ENCODE measurements around the gene LARGE2.

Gene LARGE2

GRCh38 chr11:45939836-45940235 is 17.4 kb downstream of the LARGE2 start:
- no peak for TF ChIP-seq POLR2AphosphoS5 (IDR thresholded peaks at IDR 0.05; ENCODE audit: low read depth, low read length)
- TF ChIP-seq FOXP2 (optimal IDR thresholded peaks at IDR 0.05; ENCODE audit: borderline replicate concordance, extremely low read depth, extremely low read length, insufficient read depth), result no peak
- TF ChIP-seq, protein P1, sequence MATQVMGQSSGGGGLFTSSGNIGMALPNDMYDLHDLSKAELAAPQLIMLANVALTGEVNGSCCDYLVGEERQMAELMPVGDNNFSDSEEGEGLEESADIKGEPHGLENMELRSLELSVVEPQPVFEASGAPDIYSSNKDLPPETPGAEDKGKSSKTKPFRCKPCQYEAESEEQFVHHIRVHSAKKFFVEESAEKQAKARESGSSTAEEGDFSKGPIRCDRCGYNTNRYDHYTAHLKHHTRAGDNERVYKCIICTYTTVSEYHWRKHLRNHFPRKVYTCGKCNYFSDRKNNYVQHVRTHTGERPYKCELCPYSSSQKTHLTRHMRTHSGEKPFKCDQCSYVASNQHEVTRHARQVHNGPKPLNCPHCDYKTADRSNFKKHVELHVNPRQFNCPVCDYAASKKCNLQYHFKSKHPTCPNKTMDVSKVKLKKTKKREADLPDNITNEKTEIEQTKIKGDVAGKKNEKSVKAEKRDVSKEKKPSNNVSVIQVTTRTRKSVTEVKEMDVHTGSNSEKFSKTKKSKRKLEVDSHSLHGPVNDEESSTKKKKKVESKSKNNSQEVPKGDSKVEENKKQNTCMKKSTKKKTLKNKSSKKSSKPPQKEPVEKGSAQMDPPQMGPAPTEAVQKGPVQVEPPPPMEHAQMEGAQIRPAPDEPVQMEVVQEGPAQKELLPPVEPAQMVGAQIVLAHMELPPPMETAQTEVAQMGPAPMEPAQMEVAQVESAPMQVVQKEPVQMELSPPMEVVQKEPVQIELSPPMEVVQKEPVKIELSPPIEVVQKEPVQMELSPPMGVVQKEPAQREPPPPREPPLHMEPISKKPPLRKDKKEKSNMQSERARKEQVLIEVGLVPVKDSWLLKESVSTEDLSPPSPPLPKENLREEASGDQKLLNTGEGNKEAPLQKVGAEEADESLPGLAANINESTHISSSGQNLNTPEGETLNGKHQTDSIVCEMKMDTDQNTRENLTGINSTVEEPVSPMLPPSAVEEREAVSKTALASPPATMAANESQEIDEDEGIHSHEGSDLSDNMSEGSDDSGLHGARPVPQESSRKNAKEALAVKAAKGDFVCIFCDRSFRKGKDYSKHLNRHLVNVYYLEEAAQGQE (IDR thresholded peaks at IDR 0.05; ENCODE audit: insufficient read depth in 1 of 2, low read depth in 2 of 2, low read length in 2 of 2), result no peak
- no peak for TF ChIP-seq SIN3A (IDR thresholded peaks at IDR 0.05; ENCODE audit: borderline replicate concordance, insufficient read depth, low read length)
- TF ChIP-seq TAF1 (IDR thresholded peaks at IDR 0.05; ENCODE audit: borderline replicate concordance, insufficient read depth, low read length), result no peak

DNA sequence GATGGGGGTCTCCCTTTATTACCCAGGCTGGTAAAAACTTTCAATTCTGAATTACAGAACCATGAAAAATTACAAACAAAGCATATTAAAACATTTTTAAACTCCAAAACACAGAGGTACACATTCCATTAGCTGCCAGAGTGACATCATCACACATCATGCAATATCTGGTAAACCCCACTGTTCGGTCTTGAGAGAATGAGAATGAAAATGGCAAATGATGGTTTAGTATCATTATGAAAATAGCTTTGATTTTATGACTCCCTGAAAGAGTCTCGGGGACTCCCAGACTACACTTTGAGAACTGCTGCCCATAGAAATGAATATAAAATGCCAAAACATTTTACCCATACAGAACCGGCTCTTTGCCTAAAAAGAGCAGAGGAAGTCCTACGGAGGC is 18.8 kb downstream of the LARGE2 start:
- no peak for TF ChIP-seq FOXP2 (optimal IDR thresholded peaks at IDR 0.05; ENCODE audit: borderline replicate concordance, extremely low read depth, extremely low read length, insufficient read depth)
- TF ChIP-seq POLR2AphosphoS5 (IDR thresholded peaks at IDR 0.05; ENCODE audit: low read depth, low read length), result no peak
- TF ChIP-seq SIN3A (IDR thresholded peaks at IDR 0.05; ENCODE audit: borderline replicate concordance, insufficient read depth, low read length), result no peak
- TF ChIP-seq TAF1 (IDR thresholded peaks at IDR 0.05; ENCODE audit: borderline replicate concordance, insufficient read depth, low read length), result no peak
- TF ChIP-seq, protein P1 (IDR thresholded peaks at IDR 0.05; ENCODE audit: insufficient read depth in 1 of 2, low read depth in 2 of 2, low read length in 2 of 2), result no peak

GRCh38 chr11:45942381-45942780 is 19.9 kb downstream of the LARGE2 start:
- TF ChIP-seq FOXP2 (optimal IDR thresholded peaks at IDR 0.05; ENCODE audit: borderline replicate concordance, extremely low read depth, extremely low read length, insufficient read depth) (no peak), POLR2AphosphoS5 (IDR thresholded peaks at IDR 0.05; ENCODE audit: low read depth, low read length) (no peak), SIN3A (IDR thresholded peaks at IDR 0.05; ENCODE audit: borderline replicate concordance, insufficient read depth, low read length) (no peak), TAF1 (IDR thresholded peaks at IDR 0.05; ENCODE audit: borderline replicate concordance, insufficient read depth, low read length) (no peak)
- TF ChIP-seq, protein P1 (IDR thresholded peaks at IDR 0.05; ENCODE audit: insufficient read depth in 1 of 2, low read depth in 2 of 2, low read length in 2 of 2), result no peak

DNA sequence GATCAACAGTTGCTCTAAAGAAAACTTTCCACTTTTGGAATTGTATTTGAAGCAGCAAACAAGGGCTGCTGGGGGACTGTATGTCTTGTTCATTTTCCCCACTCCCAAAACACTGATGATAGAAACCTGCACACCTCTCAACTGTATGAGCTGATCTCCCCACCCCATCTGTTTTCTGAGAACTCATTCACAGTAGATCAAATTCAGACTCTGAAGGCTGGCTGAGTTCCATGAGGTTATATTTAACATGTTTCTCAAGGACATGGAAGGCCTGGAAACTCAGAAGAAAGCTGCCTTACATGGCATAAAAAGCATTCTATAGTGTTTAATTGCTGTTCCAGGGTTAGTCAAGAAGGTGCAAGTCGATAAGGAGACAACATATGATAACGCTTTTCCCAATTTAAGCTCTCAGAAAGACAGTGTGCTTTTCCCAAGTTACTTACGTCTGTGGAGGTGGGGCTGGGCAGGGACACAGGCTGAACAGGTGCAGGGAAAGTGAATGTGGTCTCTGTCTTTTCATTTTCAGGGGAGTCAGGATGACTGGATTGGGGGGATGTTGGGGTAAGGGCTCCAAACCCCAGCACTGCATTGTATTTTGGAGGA is 23.0 kb downstream of the LARGE2 start:
- TF ChIP-seq POLR2AphosphoS5 (IDR thresholded peaks at IDR 0.05; ENCODE audit: low read depth, low read length) (no peak), SIN3A (IDR thresholded peaks at IDR 0.05; ENCODE audit: borderline replicate concordance, insufficient read depth, low read length) (no peak), FOXP2 (optimal IDR thresholded peaks at IDR 0.05; ENCODE audit: borderline replicate concordance, extremely low read depth, extremely low read length, insufficient read depth) (no peak), TAF1 (IDR thresholded peaks at IDR 0.05; ENCODE audit: borderline replicate concordance, insufficient read depth, low read length) (no peak)
- TF ChIP-seq, protein P1 (IDR thresholded peaks at IDR 0.05; ENCODE audit: insufficient read depth in 1 of 2, low read depth in 2 of 2, low read length in 2 of 2), result no peak

All from PFSK-1 (cell line).